Calu3 (cell line): ENCODE measurements around the gene AFF2. TPM values are rescaled to one million over a fixed set of nuclear protein-coding genes. Genes with fewer than 3 reads are reported as not detected.
"Not testable (repeated sequence)": the region's sequence is repeated elsewhere in the genome, so short reads cannot be mapped to it uniquely, and the experiment has no call there.

Experiments used
- BruUV-seq: library from RNA; stranded (reverse); fragments of 400-500 nt; replicated peaks from 2 replicates; lab custom pipeline; 2021; lab: Mats Ljungman, UMichigan
- CTCF ChIA-PET: fragments of 300-600 bp; sonication (Branson Sonifier 250); formaldehyde crosslinking; loops from one replicate; lab custom pipeline; 2022; ENCODE audit warnings: antibody characterized with exemption; lab: Charles Lee
- DNase-seq: peaks from one replicate; pipeline ENCODE4 v3.0.0; 2022
- H3K27ac Mint-ChIP-seq: one replicate; pipeline ENCODE4 v1.8.0; 2022; ENCODE audit warnings: mixed read lengths; ENCODE audit not compliant: unreplicated experiment
- H3K27me3 Mint-ChIP-seq: one replicate; pipeline ENCODE4 v1.8.0; 2022; ENCODE audit warnings: mixed read lengths; ENCODE audit not compliant: unreplicated experiment
- H3K36me3 Mint-ChIP-seq: one replicate; pipeline ENCODE4 v1.8.0; 2022; ENCODE audit warnings: mild to moderate bottlenecking, moderate library complexity, mixed read lengths; ENCODE audit not compliant: insufficient read depth, unreplicated experiment
- H3K4me1 Mint-ChIP-seq: one replicate; pipeline ENCODE4 v1.8.0; 2022; ENCODE audit warnings: mild to moderate bottlenecking, low read depth, mixed read lengths; ENCODE audit not compliant: unreplicated experiment
- H3K4me3 Mint-ChIP-seq: one replicate; pipeline ENCODE4 v1.8.0; 2022; ENCODE audit warnings: mild to moderate bottlenecking, low read depth, moderate library complexity, mixed read lengths; ENCODE audit not compliant: unreplicated experiment
- H3K9me3 Mint-ChIP-seq: one replicate; pipeline ENCODE4 v1.8.0; 2022; ENCODE audit warnings: low read depth, mixed read lengths; ENCODE audit not compliant: unreplicated experiment
- intact Hi-C: fragments of 100-400 bp; cut with micrococcal nuclease; formaldehyde crosslinking; loops from one replicate; pipeline ENCODE4 v1.10.0; 2022; ENCODE audit not compliant: unreplicated experiment
- total RNA-seq: library from RNA; stranded (reverse); gene quantifications from 2 replicates; pipeline ENCODE4 v1.2.3, GENCODE V29; 2022
- TF ChIP-seq, protein P1 (sequence below): fragments of 200-600 bp; IDR thresholded peaks from one replicate; pipeline ENCODE4 v1.8.0; 2022; ENCODE audit warnings: antibody characterized with exemption; ENCODE audit not compliant: unreplicated experiment

AFF2 gene
- total RNA-seq, 1 experiment from 2014 or later = 0.17 TPM

DNA sequence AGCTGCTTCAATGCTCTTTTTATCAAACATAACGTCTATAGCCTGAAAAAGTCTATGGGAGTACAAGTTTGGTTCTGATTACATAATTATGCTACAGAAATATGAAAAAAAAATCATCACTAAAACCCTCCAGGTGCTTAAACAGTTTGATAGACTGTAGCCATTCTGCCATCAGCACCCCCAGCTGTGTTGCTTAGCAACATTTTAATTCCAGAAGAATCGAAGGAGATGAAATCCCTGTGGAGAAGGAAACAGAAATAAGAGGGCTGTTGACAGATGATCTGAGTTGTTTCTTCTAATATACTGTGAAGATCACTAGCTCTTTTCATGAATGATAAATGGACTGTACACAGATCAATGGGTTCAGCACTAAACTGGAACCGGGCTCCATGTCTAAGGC lies 402.8 kb downstream of the AFF2 start:
- Mint-ChIP-seq H3K27me3 (no peaks in the 10 kb centered on the region), H3K4me1 (no peaks in the 10 kb centered on the region), H3K4me3 (no peak overlapping the region), H3K27ac (no peak overlapping the region), H3K9me3 (peaks cover 6% of the 10 kb centered on the region), H3K36me3 (no peaks in the 10 kb centered on the region)
- no peak for DNase-seq
- BruUV-seq = no TSS peak
- intact Hi-C loops = no loop called here
- CTCF ChIA-PET = interaction anchor here (0.6 kb wide), 1 partner anchor 531 kb away, joined by 3 read pairs; no protein-coding TSS in a partner anchor
- TF ChIP-seq, protein P1, sequence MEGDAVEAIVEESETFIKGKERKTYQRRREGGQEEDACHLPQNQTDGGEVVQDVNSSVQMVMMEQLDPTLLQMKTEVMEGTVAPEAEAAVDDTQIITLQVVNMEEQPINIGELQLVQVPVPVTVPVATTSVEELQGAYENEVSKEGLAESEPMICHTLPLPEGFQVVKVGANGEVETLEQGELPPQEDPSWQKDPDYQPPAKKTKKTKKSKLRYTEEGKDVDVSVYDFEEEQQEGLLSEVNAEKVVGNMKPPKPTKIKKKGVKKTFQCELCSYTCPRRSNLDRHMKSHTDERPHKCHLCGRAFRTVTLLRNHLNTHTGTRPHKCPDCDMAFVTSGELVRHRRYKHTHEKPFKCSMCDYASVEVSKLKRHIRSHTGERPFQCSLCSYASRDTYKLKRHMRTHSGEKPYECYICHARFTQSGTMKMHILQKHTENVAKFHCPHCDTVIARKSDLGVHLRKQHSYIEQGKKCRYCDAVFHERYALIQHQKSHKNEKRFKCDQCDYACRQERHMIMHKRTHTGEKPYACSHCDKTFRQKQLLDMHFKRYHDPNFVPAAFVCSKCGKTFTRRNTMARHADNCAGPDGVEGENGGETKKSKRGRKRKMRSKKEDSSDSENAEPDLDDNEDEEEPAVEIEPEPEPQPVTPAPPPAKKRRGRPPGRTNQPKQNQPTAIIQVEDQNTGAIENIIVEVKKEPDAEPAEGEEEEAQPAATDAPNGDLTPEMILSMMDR = no peak

DNA sequence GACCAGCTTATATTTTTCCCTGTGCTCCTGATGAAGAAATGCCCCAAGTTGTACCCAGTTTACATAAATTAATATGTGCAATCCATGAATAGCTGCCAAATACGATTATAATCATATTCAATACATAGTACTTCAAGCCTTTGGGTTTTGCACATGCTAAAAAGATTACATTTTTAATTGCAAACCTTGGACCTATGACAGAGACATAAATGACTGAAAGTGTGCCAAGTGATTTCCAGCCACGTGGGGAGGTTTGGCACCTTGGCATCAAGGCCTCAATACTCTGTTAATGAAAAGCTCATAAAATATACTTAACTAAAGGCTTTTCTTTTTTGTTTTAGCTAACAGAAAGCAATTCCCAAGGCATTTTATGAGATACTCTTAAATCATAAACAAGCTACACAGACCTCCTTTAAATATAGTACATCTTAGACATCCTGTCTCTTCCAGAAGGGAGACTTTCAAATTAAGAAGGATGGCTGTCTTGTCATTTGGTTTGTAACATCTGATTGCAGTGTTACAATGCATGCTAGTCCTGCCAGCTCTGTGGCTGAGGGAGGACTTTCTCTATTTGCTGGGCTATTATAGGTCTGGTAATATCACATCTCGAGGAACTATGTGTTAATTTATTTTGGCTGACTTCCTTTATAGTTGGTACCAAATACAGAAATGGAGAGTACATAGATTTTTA lies 404.1 kb downstream of the AFF2 start:
- Mint-ChIP-seq H3K4me3 (no peak overlapping the region), H3K4me1 (no peaks in the 10 kb centered on the region), H3K9me3 (peaks cover 5% of the 10 kb centered on the region), H3K36me3 (no peaks in the 10 kb centered on the region), H3K27me3 (no peaks in the 10 kb centered on the region), H3K27ac (no peak overlapping the region)
- BruUV-seq = no TSS peak
- TF ChIP-seq, protein P1 = no peak
- intact Hi-C loops = no loop called here
- DNase-seq = no peak
- CTCF ChIA-PET = no interaction called here

DNA sequence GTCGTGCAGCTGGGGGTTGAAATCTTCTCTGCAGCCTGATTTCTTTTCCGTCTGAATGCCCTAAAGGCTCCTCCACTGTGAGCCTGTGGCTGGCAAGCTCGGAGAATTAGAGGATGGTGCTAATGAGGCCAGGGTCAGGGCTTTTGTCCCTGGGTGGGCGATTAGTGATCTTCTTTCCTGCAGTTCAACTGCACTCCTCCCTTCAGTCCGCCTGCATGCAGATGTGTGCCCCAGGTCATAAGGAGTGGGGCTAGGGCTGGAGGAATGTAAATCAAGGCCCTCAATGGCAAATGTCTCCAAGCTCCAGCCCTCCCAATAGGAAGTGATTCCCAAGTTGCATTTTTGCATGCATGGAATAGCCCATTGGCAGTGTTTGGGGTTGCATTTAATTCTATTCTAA lies 405.0 kb downstream of the AFF2 start:
- no peak overlapping the region for H3K4me3 Mint-ChIP-seq
- no peaks in the 10 kb centered on the region for H3K27me3 Mint-ChIP-seq
- BruUV-seq = no TSS peak
- peaks cover 2% of the 10 kb centered on the region for H3K9me3 Mint-ChIP-seq
- CTCF ChIA-PET = no interaction called here
- H3K36me3 Mint-ChIP-seq = no peaks in the 10 kb centered on the region
- no peak overlapping the region for H3K27ac Mint-ChIP-seq
- TF ChIP-seq, protein P1 = no peak
- no peak for DNase-seq
- no peaks in the 10 kb centered on the region for H3K4me1 Mint-ChIP-seq
- intact Hi-C loops = no loop called here

- CTCF ChIA-PET, BruUV-seq, H3K4me1 Mint-ChIP-seq, H3K27me3 Mint-ChIP-seq, H3K36me3 Mint-ChIP-seq, H3K27ac Mint-ChIP-seq, H3K9me3 Mint-ChIP-seq, DNase-seq, H3K4me3 Mint-ChIP-seq, intact Hi-C loops: not testable (repeated sequence)
Observed at GRCh38 chrX:148906628-148907027, 406.2 kb downstream of the AFF2 start.

GRCh38 chrX:148909758-148910157 lies 409.3 kb downstream of the AFF2 start:
- H3K4me3 Mint-ChIP-seq = no peak overlapping the region
- H3K4me1 Mint-ChIP-seq = no peaks in the 10 kb centered on the region
- no peak overlapping the region for H3K27ac Mint-ChIP-seq
- TF ChIP-seq, protein P1 = no peak
- no peaks in the 10 kb centered on the region for H3K27me3 Mint-ChIP-seq
- no peaks in the 10 kb centered on the region for H3K9me3 Mint-ChIP-seq
- no peak for DNase-seq
- CTCF ChIA-PET = no interaction called here
- intact Hi-C loops = no loop called here
- no TSS peak for BruUV-seq
- no peaks in the 10 kb centered on the region for H3K36me3 Mint-ChIP-seq
